GM13977 (cell line): ENCODE data around the gene ASPM.

Experiments used
- DNase-seq: peaks from one replicate; pipeline ENCODE4 v3.0.0; 2012; ENCODE audit warnings: low spot score
- CTCF ChIP-seq: IDR thresholded peaks from 2 replicates; pipeline ENCODE4 v1.5.1; 2012; ENCODE audit warnings: mild to moderate bottlenecking, control low read depth; ENCODE audit not compliant: insufficient read depth; ENCODE audit errors: extremely low read depth, missing control alignments
- in situ Hi-C: fragments of 300-500 bp; cut with MboI; formaldehyde crosslinking; loops from one replicate; pipeline ENCODE4 v1.12.0; 2022; ENCODE audit warnings: low sequenced_read_pairs, low pct_unique_long_range_greater_than_20kb, mixed read lengths, inconsistent platforms; ENCODE audit not compliant: unreplicated experiment

The ASPM gene

GRCh38 chr1:197096137-197096536 lies 50.3 kb downstream of the ASPM start:
- no peak for DNase-seq
- in situ Hi-C loops, result no loop called here
- TF ChIP-seq CTCF, result no peak

- no peak for DNase-seq
Measured at GRCh38 chr1:197093226-197093885, 53.1 kb downstream of the ASPM start.

GRCh38 chr1:197092491-197093023 lies 53.9 kb downstream of the ASPM start:
- TF ChIP-seq CTCF, result no peak
- in situ Hi-C loops, result no loop called here
- no peak for DNase-seq

More at GRCh38 chr1:197093226-197093885, 53.1 kb downstream of the ASPM start:
- TF ChIP-seq CTCF, result no peak
- in situ Hi-C loops, result no loop called here

GRCh38 chr1:197083474-197083873 lies 63.0 kb downstream of the ASPM start:
- in situ Hi-C loops, result no loop called here
- DNase-seq, result no peak
- no peak for TF ChIP-seq CTCF

GRCh38 chr1:197081117-197081753 lies 65.2 kb downstream of the ASPM start:
- no peak for DNase-seq
- no peak for TF ChIP-seq CTCF
- in situ Hi-C loops, result no loop called here

- in situ Hi-C loops, result no loop called here
- TF ChIP-seq CTCF, result no peak
- DNase-seq, result no peak
Measured at GRCh38 chr1:197080323-197080722, 66.1 kb downstream of the ASPM start.
